HG03521 (cell line): ENCODE measurements around the gene MEX3A.
"Not testable (repeated sequence)": the region's sequence is repeated elsewhere in the genome, so short reads cannot be mapped to it uniquely, and the experiment has no call there.

Source experiments
- ATAC-seq: cut with Tn5 transposase; IDR thresholded peaks from one replicate; pipeline ENCODE4 v1.9.1; 2021; ENCODE audit warnings: mild to moderate bottlenecking, moderate library complexity; ENCODE audit not compliant: unreplicated experiment

MEX3A gene

DNA sequence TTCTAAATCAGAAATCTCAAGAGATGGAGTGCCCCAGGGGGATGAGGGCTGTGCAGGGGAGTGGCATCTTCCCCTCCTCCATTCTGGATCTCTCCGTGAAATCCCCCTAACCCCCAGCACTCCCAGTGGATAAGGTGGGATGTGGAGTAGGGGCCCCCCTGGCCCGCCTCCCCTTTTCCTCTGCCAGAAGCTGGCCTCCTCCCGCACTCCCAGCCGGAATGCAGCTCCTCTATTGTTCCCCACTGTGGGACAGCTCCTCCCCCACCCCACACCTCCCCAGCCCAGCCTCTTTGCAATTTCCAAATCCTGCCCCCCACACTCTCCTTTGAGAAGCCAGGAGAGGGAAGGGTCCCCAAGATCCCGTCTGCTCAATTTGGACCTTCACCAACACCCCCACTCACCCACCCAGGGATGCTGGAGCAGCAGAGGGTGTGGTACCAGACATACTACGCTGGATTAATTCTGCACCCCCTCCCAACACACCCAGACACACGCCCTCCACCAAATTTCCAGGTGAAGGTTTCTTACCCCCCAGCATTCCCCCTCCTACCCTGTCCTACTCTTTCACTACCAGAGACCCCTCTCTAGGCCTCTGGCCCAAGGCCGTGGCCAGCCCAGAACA, 1.9 kb downstream of the MEX3A start:
- no peak for ATAC-seq

GRCh38 chr1:156079762-156080161, 2.5 kb downstream of the MEX3A start:
- ATAC-seq = no peak

GRCh38 chr1:156078728-156079127, 3.5 kb downstream of the MEX3A start:
- no peak for ATAC-seq

DNA sequence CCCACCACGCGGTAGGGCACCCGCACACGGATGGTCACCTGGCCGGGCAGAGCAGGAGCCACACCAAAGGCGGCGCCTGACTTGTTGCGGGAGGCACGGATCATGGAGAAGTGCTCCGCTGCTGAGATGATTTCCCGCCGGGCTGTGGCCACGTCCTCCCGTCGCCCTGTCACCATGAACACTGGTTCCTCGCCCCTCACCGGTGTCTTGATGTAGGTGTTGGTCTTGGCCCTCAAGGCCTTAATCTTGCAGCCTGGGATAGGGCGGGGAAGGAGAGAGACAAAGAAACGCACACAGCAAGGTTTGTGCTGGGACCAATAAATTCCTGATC, 4.9 kb downstream of the MEX3A start:
- ATAC-seq = no peak

GRCh38 chr1:156076609-156077429, 5.4 kb downstream of the MEX3A start:
- ATAC-seq = no peak

DNA sequence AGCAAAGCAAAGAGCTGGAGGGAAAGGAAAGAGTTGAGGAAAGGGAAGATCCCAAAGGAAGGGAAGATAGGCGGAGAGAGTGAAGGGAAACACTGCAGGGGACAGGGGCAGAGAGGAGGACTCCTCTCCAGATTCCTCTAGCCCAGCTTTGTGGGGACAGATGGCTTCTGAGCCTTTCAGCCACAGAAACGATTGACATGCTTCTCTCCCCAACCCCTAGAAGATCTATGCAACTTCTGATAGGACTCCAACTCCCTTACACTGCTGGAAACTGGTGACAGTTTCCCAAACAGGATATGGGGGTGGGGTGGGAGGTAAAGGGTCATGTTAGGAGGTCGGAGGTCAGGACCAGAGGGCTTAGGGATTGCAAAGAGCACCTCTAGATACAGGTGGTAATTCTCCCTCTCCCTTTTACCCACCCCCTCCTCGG, 6.5 kb downstream of the MEX3A start:
- ATAC-seq = no peak

- no peak for ATAC-seq
Observed at GRCh38 chr1:156075162-156075561, 7.1 kb downstream of the MEX3A start.

GRCh38 chr1:156074661-156075060, 7.6 kb downstream of the MEX3A start:
- no peak for ATAC-seq

- no peak for ATAC-seq
Observed at GRCh38 chr1:156073740-156074139, 8.5 kb downstream of the MEX3A start.

DNA sequence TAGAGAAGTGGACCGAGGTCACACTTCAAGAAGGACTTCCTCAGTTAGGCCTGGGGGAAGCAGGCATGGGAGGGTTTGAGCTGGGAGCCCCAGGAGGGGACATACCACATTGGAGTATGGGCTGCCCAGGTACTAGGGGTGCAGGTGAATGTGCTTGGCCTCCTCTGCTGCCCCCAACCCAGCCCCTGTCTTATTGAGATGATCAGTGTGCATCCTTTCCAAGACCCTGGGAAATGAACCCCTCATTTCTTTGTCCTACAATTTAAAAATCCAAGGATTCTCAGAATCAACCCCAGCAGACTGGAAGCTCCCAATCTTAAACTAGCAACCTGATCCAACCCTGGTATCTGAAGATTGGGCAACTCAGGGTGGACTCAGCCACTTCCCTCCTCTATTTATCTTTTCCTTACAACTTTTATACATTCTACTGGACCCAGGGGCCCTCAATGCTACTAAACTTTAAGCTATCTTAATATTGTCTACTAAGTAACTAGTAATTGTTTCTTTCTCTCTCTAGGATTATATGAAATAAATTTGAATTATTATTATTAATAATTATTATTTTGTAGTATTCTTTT, 9.1 kb downstream of the MEX3A start:
- ATAC-seq = no peak

DNA sequence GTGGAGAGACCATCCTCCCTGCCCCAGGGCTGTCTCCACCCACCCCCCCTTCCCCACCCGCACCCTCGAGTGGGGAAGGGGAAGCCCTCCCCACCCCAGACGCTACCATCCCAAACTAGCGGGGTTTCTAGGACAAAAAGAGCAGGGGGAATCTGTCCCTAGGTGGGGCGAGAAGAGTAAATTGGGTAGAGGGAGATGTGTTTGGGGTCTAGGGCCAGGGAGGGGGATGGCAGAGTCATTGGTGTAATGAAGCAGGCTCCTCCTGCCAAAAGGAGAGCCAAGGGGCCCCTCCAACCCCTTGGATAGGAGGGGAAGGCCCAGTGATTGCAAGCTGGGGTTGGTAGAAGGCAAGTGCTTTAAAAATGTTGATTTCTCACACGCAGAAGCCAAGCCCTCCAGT, 10.0 kb downstream of the MEX3A start:
- ATAC-seq = no peak

DNA sequence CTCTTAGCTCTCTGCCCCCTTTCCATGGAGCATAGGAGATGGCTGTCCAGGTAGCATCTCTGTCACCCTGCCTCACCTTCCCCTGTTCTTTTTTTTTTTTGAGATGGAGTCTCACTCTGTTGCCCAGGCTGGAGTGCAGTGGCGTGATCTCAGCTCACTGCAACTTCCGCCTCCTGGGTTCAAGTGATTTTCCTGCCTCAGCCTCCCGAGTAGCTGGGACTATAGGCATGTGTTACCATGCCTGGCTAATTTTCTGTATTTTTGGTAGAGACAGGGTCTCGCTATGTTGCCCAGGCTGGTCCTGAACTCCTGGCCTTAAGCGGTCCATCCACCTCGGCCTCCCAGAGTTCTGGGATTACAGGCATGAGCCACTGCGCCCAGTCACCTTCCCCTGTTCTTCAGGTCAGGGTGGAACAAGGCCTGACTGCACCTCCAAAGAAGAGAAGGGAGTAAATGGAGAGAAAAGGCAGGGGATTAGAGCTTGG, 10.9 kb downstream of the MEX3A start:
- ATAC-seq = not testable (repeated sequence)

DNA sequence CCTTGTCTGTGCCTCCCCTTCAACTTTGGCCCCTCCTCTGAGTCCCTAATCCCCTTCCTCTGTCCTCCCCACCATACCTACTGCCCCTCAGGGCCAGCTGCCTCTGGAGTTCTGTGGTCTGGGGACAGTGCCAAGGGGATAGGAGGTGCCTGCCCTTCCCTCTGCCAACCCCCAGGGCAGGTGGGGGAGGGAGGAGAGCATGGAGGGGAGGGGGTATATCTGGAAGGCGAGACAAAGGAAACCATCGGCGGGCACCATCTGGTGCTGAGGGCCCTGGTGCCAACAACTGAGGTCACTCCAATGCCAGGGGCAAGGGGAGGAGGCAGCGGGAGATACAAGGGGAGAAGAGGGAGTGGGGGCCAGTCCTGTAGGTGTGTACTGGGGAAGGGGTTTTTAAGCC, 11.7 kb downstream of the MEX3A start:
- ATAC-seq = no peak

DNA sequence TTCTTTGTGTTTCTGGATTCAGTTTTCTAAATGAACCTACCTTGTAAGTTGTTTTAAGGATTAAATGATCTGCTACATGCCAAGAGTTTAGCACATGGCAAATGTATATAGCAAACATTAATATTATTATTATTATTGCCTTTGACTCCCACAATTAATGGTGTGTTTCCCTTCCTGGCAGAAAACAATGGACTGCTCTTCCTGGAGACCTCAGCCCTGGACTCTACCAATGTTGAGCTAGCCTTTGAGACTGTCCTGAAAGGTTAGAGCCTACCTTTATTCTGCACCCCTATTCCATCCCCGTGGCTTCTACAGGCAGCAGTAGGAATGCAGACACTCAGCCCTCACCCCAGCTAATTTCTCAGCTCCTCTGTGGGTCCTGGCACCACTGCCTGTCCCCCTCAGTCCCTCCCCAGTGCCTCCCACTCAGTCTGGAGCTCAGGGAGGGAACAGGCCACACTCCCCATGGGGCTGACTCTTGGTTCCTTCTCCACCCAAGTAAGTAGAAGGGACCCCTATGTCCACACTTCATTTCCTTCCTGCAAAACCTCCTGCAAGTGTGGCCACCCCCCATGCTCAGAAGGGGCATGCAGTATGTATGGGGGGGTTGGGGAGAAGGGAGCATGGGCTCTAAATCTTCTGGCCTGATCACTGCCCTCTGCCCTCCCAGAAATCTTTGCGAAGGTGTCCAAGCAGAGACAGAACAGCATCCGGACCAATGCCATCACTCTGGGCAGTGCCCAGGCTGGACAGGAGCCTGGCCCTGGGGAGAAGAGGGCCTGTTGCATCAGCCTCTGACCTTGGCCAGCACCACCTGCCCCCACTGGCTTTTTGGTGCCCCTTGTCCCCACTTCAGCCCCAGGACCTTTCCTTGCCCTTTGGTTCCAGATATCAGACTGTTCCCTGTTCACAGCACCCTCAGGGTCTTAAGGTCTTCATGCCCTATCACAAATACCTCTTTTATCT, 12.5 kb downstream of the MEX3A start:
- no peak for ATAC-seq

- ATAC-seq = no peak
Observed at GRCh38 chr1:156067262-156067661, 15.0 kb downstream of the MEX3A start.

DNA sequence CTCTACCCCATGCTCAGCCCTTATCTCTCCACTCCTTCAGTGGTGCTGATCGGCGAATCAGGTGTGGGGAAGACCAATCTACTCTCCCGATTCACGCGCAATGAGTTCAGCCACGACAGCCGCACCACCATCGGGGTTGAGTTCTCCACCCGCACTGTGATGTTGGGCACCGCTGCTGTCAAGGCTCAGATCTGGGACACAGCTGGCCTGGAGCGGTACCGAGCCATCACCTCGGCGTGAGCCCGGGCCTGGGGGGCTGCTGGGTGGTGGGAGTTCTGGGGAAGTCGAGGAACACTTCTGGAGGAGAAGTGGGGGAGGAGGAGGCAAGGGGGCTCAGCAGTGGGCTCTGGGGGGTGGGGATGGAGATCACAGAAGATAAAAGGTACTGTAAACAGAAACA, 16.4 kb downstream of the MEX3A start:
- no peak for ATAC-seq

- ATAC-seq = no peak
Observed at GRCh38 chr1:156065212-156065611, 17.1 kb downstream of the MEX3A start.

DNA sequence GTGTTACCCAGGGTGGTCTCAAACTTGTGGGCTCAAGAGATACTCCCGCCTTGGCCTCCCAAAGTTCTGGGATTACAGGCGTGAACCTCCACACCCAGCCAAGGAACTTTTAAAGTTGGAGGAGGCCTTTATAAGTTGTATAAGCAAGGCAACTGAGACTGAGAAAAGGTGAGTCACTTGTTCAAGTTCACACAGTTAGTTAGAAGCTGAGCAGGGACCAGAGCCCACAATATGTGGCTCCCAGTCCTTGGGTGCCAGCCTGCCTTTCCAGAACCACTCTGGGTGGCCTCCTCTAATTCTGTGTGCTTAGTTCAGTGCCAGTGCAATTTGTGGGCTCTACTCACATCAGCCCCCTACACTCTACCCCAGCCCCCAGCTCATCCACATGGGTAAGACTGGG, 17.6 kb downstream of the MEX3A start:
- ATAC-seq = no peak

DNA sequence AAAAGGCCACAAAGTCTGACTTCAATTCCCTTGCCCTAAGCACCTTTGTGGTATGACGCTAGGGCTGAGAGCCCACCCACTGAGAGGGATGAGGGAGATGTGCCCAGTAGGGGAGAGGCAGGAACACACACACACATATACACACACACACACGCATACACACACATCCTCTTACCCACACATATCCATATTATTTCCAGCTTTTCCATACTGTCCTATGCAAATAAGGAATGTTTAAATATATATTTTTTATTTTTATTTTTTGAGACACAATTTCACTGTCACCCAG, 18.3 kb downstream of the MEX3A start:
- no peak for ATAC-seq

- ATAC-seq = no peak
Observed at GRCh38 chr1:156062189-156062588, 20.1 kb downstream of the MEX3A start.

DNA sequence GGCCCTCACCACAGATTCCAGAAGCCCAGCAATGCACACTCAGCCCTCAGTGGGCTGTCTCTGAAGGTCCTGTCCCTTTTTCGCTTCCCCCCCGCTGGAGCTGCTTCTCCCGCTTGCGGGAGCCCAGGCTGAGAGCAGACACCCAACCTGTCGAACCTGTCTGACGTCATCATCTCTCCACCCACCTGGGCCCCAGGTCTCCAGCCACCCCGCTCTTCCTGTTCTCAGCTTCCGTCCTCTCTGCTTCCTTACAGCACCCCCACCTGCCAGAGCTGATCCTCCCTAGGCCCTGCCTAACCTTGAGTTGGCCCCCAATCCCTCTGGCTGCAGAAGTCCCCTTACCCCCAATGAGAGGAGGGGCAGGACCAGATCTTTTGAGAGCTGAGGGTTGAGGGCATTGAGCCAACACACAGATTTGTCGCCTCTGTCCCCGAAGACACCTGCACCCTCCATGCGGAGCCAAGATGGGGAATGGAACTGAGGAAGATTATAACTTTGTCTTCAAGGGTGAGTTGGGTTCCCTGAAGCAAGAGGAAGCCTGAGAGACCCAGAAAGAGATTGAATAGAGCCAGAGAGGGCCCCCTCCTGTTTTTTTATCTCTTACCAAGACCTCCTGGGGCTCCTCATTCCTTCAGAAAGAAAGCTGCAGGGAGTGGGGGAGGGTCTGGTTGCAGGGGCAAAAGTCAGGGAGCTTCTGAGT, 21.2 kb downstream of the MEX3A start, which contains the start of gene RAB25:
Gene RAB25, plus strand, starts transcription at position 224 of the 700 bp plus-strand sequence. Its CDS starts 241 bp downstream, at position 465.
- no peak for ATAC-seq
